GM12801 (cell line): ENCODE results near the gene ACSF3.

Experiments used
- TF ChIP-seq, protein P1 (sequence below): IDR thresholded peaks from one replicate; pipeline ENCODE4 v1.5.1; 2011; ENCODE audit warnings: control low read depth; ENCODE audit not compliant: insufficient read length; ENCODE audit errors: extremely low read depth

ACSF3 gene

DNA sequence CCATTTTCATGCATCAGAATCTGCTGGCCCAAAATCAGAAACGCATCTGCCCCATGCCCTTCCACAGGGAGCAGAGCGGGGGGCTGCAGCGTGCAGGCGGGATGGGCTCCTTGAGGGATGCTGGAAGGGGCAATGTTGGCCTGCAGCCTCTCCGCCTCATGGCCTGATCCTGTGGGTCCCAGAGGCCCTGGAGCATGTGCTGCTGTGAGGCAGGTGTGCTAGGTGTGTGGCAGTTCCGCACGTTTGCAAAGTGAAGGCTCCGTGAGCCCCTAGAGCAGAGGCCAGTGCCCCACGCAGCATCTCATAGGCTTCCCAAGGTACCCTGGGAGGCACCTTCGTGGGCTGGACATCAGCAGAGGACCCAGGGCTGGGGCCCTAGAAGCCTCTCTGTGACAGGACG lies 41.5 kb downstream of the ACSF3 start:
- TF ChIP-seq, protein P1, sequence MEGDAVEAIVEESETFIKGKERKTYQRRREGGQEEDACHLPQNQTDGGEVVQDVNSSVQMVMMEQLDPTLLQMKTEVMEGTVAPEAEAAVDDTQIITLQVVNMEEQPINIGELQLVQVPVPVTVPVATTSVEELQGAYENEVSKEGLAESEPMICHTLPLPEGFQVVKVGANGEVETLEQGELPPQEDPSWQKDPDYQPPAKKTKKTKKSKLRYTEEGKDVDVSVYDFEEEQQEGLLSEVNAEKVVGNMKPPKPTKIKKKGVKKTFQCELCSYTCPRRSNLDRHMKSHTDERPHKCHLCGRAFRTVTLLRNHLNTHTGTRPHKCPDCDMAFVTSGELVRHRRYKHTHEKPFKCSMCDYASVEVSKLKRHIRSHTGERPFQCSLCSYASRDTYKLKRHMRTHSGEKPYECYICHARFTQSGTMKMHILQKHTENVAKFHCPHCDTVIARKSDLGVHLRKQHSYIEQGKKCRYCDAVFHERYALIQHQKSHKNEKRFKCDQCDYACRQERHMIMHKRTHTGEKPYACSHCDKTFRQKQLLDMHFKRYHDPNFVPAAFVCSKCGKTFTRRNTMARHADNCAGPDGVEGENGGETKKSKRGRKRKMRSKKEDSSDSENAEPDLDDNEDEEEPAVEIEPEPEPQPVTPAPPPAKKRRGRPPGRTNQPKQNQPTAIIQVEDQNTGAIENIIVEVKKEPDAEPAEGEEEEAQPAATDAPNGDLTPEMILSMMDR: no peak

DNA sequence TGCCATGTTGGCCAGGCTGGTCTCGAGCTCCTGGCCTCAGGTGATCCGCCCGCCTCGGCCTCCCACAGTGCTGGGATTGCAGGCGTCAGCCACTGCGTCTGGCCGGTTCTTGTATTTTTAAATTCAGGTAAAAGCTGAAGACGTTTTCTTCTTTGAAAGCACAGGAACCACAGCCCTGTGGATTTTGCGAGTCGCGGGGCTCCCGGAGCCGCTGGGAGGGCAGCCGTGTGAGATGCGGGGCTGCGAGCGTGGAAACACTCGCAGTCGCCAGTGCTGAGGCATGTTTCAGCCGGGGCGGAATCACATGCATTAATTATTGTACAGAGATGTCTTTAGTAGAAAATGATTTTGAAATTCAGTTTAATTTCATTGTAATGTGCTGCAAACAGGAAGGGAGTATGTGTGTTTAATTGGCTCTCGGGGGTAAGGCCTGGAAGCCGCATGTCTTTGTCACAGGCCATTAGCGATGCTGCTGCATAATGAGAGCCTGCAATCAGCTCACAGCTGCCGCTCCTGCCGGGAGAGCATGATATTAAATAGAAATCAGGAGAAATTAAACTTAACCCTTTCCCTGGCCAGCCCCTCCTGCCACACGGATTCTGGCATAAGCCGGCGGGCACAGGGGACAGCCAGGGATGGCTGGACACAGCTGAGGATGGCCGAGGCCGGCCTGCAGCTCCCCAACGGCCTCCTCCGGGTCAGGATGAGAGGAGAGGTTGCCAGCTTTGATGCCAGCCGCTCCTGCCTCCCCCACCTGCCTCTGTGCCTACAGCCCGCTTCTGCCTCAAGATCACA lies 42.5 kb downstream of the ACSF3 start:
- TF ChIP-seq, protein P1: no peak

DNA sequence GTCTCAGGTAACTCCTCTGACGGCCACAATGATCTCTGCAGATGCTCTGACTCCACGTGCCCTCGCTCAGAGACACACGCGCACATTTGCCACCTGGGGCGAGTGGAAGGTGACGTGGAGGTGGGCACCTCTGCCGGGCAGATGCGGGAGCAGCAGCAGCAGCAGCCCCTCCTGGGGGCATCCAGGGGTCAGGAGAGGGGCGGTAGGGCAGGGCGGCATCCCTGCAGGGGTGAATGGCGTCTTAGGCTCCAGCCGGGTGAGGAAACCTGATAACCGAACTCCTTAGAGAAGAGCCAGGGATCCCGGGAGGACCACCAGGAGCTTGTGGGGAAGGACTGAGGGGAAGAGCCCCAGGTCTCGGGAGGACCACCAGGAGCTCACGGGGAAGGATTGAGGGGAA lies 43.3 kb downstream of the ACSF3 start:
- TF ChIP-seq, protein P1: no peak

DNA sequence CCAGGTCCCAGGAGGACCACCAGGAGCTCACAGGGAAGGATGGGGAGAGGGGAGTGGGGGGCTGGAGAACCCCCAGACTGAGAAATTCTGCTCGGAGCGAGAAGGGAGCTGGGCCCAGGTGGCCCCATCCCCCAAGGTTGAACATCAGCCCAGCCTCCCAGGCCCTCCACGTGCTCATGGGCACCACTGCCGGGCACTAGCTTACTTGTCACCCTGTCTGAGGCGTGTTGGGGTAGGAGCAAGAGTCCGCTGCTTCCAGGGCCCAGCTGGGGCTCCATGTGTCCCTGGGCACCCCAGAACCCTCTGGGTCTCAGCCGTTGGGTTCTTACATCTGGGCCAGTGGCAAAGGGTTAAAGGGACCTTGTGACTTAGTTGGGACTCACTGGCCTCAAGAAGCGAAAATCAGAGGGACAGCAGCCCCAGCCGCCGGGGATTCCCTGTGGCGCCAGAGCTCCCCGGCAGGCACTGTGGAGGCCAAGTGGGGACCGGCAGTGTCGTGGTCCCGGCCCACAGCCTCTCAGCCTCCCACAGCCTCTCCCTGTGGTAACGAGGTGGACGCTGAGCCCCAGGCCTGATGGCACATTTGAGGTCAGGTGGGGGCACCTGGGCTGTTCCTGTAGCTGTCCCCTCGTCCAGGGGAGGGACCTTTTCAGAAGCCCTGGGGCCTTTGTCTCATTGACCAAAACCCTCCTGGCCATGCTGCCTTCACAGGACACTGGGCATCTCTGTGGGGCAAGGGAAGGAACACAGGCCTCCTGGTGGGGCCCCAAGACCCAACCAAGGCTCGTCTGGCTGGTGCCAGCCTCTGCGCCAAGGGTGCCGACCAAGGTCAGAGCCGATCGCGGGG lies 44.2 kb downstream of the ACSF3 start:
- TF ChIP-seq, protein P1: no peak

DNA sequence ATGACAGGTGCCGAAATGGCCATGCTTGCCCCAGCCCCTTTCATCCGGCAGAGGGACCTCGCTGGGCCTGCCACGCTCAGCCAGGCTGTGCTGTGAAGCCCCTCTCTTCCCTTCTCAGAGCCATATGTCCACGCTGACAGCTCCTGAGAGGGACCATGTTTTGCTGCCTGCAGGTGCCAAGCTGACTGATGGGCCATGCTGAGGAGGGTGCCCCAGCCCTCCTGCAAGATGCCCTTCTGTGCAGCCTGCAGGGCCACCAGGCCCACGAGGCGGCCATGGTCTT lies 44.8 kb downstream of the ACSF3 start:
- TF ChIP-seq, protein P1: no peak

DNA sequence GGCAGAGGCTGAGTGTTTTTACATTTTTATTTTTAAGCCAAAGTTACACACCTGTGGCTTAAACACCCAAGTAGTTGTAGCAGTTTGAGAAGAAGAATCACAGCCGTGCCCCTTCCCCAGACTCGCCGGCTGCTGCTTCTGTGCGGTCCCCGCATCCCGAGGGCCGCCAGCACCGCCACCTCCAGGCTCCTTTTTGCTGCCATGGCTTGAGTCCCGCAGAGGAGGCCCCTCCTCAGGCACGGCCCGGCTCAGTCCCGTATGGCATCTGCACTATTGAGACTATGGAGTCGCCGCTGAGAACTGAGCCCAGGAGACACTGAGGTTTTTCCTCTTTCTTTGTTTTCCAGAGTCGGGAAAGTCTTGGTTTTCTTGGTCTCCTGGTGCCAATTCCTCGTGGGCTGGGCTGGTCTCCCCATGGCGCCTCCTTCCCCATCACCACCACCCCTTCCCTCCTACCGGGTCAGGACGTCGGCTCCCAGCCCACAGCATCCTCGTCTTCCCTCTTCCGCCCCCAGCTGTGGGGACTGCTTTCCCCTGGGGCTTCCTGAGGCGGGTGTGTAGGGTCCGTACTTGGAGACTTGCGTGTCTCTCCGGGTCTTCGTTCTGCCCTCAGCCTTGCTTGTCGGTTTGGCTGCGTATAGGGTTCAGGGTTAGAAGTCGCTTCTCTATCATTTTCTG lies 45.3 kb downstream of the ACSF3 start:
- TF ChIP-seq, protein P1: no peak

DNA sequence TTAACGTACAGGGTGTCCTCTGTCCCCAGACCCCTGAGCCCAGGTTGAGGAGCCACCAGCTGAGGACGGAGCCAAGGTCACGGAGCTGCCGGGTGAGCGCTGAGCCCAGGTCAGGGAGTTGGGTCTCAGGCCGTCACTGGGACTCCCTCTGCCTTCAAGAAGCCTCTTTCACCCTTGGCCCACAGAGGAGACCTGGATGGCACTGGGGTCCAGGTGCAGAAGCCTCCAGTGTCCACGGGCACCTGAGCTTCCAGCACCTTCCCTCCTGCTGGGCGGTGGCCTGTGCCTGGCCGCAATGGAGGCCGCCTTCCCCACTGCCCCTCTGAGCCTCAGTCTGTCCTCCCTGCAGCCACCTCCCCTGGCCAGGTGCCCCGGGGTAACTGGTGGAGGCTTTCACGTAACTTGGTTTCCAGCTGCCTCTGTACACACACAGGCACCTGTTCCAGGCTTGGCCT lies 46.3 kb downstream of the ACSF3 start:
- TF ChIP-seq, protein P1: no peak
